WERI-Rb-1 (cell line): ENCODE measurements around the gene TBCE.
"Not testable (repeated sequence)": the region's sequence is repeated elsewhere in the genome, so short reads cannot be mapped to it uniquely, and the experiment has no call there.

Experiments
- DNase-seq: peaks from one replicate; pipeline ENCODE4 v3.0.0-alpha.2; 2020
- H3K27ac ChIP-seq: fragments of 250-450 bp; sonication (Bioruptor Pico); 2 replicates; pipeline ENCODE4 v1.5.1; 2020; ENCODE audit warnings: mild to moderate bottlenecking, moderate library complexity
- H3K27me3 ChIP-seq: fragments of 250-450 bp; sonication (Bioruptor Pico); 2 replicates; pipeline ENCODE4 v1.5.1; 2021; ENCODE audit warnings: mild to moderate bottlenecking, low read depth, moderate library complexity; ENCODE audit not compliant: insufficient read depth, severe bottlenecking
- H3K36me3 ChIP-seq: fragments of 250-450 bp; sonication (Bioruptor Pico); 2 replicates; pipeline ENCODE4 v1.5.1; 2020; ENCODE audit warnings: mild to moderate bottlenecking, moderate library complexity
- H3K4me3 ChIP-seq: 2 replicates; pipeline ENCODE4 v1.5.1; 2011; ENCODE audit warnings: low read depth, mild to moderate bottlenecking, control low read depth, low read length
- H3K9me3 ChIP-seq: fragments of 250-450 bp; sonication (Bioruptor Pico); 2 replicates; pipeline ENCODE4 v1.5.1; 2021; ENCODE audit warnings: mild to moderate bottlenecking, moderate library complexity; ENCODE audit not compliant: severe bottlenecking
- TF ChIP-seq, protein P1 (sequence below): IDR thresholded peaks from 2 replicates; pipeline ENCODE4 v1.5.1; 2011; ENCODE audit warnings: low read depth, mild to moderate bottlenecking, control low read depth, inconsistent platforms, low read length

The TBCE gene

DNA sequence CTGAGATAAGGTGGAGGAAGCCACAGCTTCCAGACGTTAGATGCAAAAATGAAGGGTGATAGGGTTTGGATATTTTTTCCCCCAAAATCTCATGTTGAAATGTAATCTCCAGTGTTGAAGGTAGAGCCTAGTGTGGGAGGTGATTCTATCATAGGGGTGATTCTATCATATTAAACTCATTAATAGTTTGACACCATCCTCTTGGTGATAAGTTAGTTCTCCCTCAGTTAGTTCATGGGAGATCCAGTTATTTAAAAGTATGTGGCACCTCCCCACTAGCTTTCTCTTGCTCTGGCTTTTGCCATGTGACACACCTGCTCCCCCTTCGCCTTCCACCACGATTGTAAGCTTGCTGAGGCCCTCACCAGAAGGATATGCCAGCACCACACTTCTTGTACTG is 8.3 kb upstream of the TBCE start:
- H3K27ac ChIP-seq: no peak overlapping the region
- H3K36me3 ChIP-seq: no peaks in the 10 kb centered on the region
- peak; percentile 3 for DNase-seq
- no peak overlapping the region for H3K4me3 ChIP-seq
- H3K27me3 ChIP-seq: no peaks in the 10 kb centered on the region
- no peaks in the 10 kb centered on the region for H3K9me3 ChIP-seq
- TF ChIP-seq, protein P1, sequence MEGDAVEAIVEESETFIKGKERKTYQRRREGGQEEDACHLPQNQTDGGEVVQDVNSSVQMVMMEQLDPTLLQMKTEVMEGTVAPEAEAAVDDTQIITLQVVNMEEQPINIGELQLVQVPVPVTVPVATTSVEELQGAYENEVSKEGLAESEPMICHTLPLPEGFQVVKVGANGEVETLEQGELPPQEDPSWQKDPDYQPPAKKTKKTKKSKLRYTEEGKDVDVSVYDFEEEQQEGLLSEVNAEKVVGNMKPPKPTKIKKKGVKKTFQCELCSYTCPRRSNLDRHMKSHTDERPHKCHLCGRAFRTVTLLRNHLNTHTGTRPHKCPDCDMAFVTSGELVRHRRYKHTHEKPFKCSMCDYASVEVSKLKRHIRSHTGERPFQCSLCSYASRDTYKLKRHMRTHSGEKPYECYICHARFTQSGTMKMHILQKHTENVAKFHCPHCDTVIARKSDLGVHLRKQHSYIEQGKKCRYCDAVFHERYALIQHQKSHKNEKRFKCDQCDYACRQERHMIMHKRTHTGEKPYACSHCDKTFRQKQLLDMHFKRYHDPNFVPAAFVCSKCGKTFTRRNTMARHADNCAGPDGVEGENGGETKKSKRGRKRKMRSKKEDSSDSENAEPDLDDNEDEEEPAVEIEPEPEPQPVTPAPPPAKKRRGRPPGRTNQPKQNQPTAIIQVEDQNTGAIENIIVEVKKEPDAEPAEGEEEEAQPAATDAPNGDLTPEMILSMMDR: no peak

- H3K9me3 ChIP-seq, H3K36me3 ChIP-seq, H3K4me3 ChIP-seq, H3K27me3 ChIP-seq, H3K27ac ChIP-seq: not testable (repeated sequence)
- DNase-seq: peak; percentile 4
Measured at GRCh38 chr1:235364189-235364588, 3.0 kb upstream of the TBCE start.

- Histone ChIP-seq H3K4me3 (no peak overlapping the region), H3K27me3 (no peaks in the 10 kb centered on the region), H3K36me3 (peaks cover 8% of the 10 kb centered on the region; the same call in 1 of the 2 replicates), H3K27ac (no peak overlapping the region), H3K9me3 (no peaks in the 10 kb centered on the region)
- TF ChIP-seq, protein P1: no peak
- peak; percentile 7 for DNase-seq
Measured at GRCh38 chr1:235366286-235366685, 941 bp upstream of the TBCE start.

DNA sequence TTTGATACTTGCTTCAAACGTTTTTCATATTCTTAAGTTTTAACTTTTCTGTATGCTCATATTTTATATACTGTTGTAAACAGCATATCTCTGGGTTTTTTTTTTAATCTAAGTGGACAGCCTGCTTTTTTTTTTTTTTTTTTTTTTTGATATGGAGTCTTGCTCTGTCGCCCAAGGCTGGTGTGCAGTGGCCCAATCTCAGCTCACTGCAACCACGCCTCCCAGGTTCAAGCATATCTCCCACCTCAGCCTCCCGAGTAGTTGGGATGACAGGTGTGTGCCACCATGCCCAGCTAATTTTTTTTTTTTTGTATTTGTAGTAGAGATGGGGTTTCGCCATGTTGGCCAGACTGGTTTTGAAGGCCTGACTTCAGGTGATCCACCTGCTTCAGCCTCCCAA is 1.2 kb downstream of the TBCE start:
- Histone ChIP-seq H3K9me3 (no peaks in the 10 kb centered on the region), H3K27ac (no peak overlapping the region), H3K27me3 (no peaks in the 10 kb centered on the region), H3K4me3 (no peak overlapping the region), H3K36me3 (peaks cover 16% of the 10 kb centered on the region)
- TF ChIP-seq, protein P1: no peak
- peak; percentile 5 for DNase-seq

DNA sequence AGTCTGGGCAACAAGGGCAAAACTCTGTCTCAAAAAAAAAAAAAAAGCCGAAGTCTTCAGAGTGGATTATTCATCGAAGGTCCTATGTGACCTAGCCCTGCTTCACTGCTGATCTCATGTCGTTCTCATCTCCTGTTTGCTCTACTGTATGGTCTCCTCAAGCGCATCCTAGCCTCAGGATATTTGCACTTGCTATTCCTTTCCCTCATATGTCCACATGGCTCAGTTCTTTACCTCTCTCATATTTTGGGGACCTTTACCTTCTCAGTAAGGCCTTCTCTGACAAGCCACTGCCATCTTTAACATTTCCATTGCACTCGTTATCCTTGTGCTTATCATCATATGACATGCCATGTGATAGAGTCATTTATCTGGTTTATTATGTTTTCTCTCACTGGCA is 2.6 kb downstream of the TBCE start:
- Histone ChIP-seq H3K36me3 (peaks cover 25% of the 10 kb centered on the region), H3K4me3 (no peak overlapping the region), H3K27me3 (no peaks in the 10 kb centered on the region), H3K27ac (no peak overlapping the region), H3K9me3 (no peaks in the 10 kb centered on the region)
- TF ChIP-seq, protein P1: no peak
- DNase-seq: no peak

- Histone ChIP-seq H3K27me3 (no peaks in the 10 kb centered on the region), H3K36me3 (peaks cover 46% of the 10 kb centered on the region), H3K27ac (peak overlapping the region; percentile 52), H3K9me3 (no peaks in the 10 kb centered on the region), H3K4me3 (no peak overlapping the region)
- TF ChIP-seq, protein P1: no peak
- peak; percentile 82 for DNase-seq
Measured at GRCh38 chr1:235375919-235376605, 8.8 kb downstream of the TBCE start.

DNA sequence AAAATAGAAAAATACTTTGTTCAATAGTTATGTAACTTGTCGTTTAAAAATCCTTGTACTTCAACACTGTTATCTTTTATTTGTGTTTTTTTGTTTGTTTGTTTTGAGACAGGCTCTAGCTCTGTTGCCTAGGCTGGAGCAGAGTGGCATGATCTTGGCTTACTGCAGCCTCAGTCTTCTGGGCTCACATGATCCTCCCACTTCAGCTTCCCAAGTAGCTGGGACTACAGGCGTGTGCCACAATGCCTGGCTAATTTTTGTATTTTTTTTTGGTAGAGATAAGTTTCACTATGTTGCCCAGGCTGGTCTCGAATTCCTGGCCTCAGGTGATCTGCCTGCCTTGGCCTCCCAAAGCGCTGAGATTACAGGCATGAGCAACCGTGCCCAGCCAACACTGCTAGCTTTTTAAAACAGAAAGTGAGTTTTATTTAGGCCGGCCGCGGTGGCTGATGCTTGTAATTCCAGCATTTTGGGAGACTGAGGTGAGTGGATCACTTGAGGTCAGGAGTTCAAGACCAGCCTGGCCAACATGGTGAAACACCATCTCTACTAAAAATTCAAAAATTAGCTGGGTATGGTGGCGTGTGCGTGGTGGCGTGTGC is 11.0 kb downstream of the TBCE start:
- H3K27ac ChIP-seq, H3K27me3 ChIP-seq, H3K4me3 ChIP-seq, H3K9me3 ChIP-seq: not testable (repeated sequence)
- DNase-seq: peak; percentile 6
- H3K36me3 ChIP-seq: peaks cover 50% of the 10 kb centered on the region

GRCh38 chr1:235381955-235382739 is 14.9 kb downstream of the TBCE start:
- H3K27ac ChIP-seq, DNase-seq, H3K4me3 ChIP-seq, H3K27me3 ChIP-seq: not testable (repeated sequence)
- H3K36me3 ChIP-seq: peaks cover 40% of the 10 kb centered on the region
- peaks cover 15% of the 10 kb centered on the region for H3K9me3 ChIP-seq

- peaks cover 37% of the 10 kb centered on the region for H3K36me3 ChIP-seq
- DNase-seq, H3K27ac ChIP-seq, H3K27me3 ChIP-seq, H3K4me3 ChIP-seq: not testable (repeated sequence)
- H3K9me3 ChIP-seq: peaks cover 29% of the 10 kb centered on the region
Measured at GRCh38 chr1:235385633-235386032, 18.4 kb downstream of the TBCE start.
